Erythroblast (primary cell): ENCODE results near the gene ADCK1.

Experiments
- GATA1 ChIP-seq: IDR thresholded peaks from 2 replicates; pipeline ENCODE4 v1.6.1; 2011; ENCODE audit warnings: low read depth, mild to moderate bottlenecking, control low read depth, low read length, moderate library complexity
- POLR2A ChIP-seq: IDR thresholded peaks from 2 replicates; pipeline ENCODE4 v1.6.1; 2011; ENCODE audit warnings: mild to moderate bottlenecking, low read length

DNA sequence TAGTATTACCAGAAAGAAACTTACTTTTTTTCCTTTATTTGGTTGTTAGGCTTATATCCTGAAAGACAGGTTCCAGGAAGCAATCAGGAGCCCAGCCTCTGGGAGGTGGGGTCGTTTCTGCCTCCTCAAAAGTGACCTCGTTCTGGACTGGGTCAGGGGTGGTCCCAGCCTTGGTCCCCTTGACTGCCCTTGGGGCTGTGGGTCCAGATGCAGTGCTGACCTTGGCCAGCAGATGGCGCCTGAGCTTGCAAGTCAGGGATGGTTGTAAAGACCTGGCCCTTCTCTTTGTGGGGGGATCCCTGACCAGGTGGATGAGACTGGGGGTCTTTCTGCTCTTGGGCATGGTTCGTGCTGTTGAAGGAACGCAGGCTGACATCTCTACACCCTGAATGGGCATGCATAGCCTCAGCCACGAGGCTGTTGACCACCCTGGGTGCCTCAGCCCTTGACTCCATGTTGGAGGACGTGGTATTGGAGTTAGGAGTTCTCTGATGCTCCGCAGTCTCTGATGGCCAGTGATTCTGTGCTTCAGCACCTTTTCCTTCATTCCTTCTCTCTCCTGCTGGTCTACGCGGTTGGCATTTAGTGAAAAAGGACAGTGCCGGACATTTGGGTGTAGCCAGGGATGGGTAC lies 62.4 kb downstream of the ADCK1 start:
- TF ChIP-seq POLR2A (no peak), GATA1 (no peak)
